ENCODE measurements around the gene CRYBG1. TPM values are rescaled to one million over a fixed set of nuclear protein-coding genes. Genes with fewer than 3 reads are reported as not detected.
A peak's percentile ranks its signal among the peaks of the same experiment; 100 is the strongest.

The CRYBG1 gene
- total RNA-seq, 1 donor: 15.5 TPM

- DNase-seq (ENCODE audit: low read depth): no peak
Observed at GRCh38 chr6:106466211-106466610, 105.7 kb downstream of the CRYBG1 start.

DNA sequence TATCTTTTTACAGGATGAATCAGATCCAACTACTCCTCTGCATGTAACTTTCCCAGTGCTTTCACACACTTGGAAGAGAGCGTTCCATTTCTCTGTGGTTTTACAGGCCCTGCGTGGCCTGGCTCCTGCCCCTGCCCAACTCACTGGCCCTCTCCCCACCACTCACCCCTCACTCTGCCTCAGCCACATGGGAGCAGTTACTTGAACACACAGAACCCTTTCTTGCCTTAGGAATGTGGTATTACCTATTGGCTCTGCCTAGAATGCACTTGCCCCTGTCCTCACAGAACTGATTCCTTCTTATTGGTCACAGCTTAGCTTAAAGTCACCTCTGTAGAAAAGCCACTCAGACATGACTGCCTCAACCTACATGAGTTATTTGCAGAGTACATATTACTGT lies 108.4 kb downstream of the CRYBG1 start:
- no peak for DNase-seq (ENCODE audit: low read depth)
- no peak for TF ChIP-seq CTCF (IDR thresholded peaks at IDR 0.05; ENCODE audit: insufficient read depth, low read depth, low read length)
- H3K4me3 ChIP-seq (ENCODE audit: low read depth, low read length): no peak overlapping the region

More at GRCh38 chr6:106466211-106466610, 105.7 kb downstream of the CRYBG1 start:
- no peak for TF ChIP-seq CTCF (IDR thresholded peaks at IDR 0.05; ENCODE audit: insufficient read depth, low read depth, low read length)
- H3K4me3 ChIP-seq (ENCODE audit: low read depth, low read length): no peak overlapping the region

GRCh38 chr6:106469882-106470281 lies 109.4 kb downstream of the CRYBG1 start:
- H3K4me3 ChIP-seq (ENCODE audit: low read depth, low read length): no peak overlapping the region
- TF ChIP-seq CTCF (IDR thresholded peaks at IDR 0.05; ENCODE audit: insufficient read depth, low read depth, low read length): no peak
- no peak for DNase-seq (ENCODE audit: low read depth)

DNA sequence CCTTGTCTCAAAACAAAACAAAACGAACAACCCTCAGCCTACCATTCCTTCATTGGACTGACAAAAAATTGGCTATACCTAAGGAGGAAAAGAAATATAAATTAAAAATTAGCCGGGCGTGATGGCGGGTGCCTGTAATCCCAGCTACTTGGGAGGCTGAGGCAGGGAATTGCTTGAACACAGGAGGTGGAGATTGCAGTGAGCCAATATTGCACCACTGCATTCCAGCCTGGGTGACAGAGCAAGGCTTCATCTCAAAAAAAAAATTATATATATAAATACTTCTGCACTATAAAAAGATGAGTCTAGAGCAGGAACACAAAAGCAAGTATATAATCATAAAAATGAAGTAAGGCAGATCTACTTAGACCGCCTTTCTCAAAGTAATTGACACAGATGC lies 109.8 kb downstream of the CRYBG1 start:
- no peak overlapping the region for H3K4me3 ChIP-seq (ENCODE audit: low read depth, low read length)
- no peak for TF ChIP-seq CTCF (IDR thresholded peaks at IDR 0.05; ENCODE audit: insufficient read depth, low read depth, low read length)
- DNase-seq (ENCODE audit: low read depth): no peak

DNA sequence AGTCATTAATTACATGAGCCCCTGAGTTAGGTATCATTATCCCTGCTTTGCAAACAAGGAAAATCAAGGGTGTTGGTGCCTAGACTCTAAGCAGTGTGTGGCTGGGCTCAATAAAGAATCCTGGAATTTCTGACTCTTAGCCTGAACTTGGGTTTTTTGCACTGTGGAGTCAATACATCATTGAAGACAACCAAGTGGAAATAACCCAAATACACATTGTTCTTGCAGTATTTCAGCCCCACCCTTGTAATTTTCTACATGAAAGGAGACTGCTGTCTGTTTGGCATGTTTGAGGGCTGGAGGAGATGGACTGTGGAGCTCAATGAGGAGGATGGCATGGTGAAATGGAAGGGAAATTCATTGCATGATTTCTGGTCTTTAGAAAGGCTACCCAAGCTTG lies 110.3 kb downstream of the CRYBG1 start:
- no peak for TF ChIP-seq CTCF (IDR thresholded peaks at IDR 0.05; ENCODE audit: insufficient read depth, low read depth, low read length)
- DNase-seq (ENCODE audit: low read depth): no peak
- no peak overlapping the region for H3K4me3 ChIP-seq (ENCODE audit: low read depth, low read length)

GRCh38 chr6:106473812-106474211 lies 113.3 kb downstream of the CRYBG1 start:
- no peak overlapping the region for H3K4me3 ChIP-seq (ENCODE audit: low read depth, low read length)
- TF ChIP-seq CTCF (IDR thresholded peaks at IDR 0.05; ENCODE audit: insufficient read depth, low read depth, low read length): no peak
- DNase-seq (ENCODE audit: low read depth): peak; percentile 62

DNA sequence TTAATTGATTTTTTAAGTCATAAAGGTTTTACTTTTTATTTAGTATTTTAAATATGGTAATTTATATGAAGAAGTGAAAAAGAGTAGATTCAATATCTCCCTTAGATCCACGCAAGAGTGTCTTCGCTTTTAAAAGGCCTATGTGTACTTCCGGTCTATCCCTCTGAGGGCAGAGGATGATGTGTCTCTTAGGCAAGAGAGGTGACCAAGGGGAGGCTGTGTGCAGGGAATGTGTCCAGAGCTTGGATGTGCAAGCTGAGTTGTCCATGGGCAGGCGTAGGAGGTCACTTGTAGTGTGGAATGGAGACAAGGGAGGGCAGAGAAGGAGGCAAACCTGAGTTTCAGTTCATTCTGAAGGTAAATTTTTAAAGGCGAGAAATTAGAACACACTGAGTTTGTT lies 113.9 kb downstream of the CRYBG1 start:
- H3K4me3 ChIP-seq (ENCODE audit: low read depth, low read length): no peak overlapping the region
- TF ChIP-seq CTCF (IDR thresholded peaks at IDR 0.05; ENCODE audit: insufficient read depth, low read depth, low read length): no peak
- no peak for DNase-seq (ENCODE audit: low read depth)
